NCI-H524 (cell line): Measurements from ENCODE around the gene OTULINL.
"Not testable (repeated sequence)": the region's sequence is repeated elsewhere in the genome, so short reads cannot be mapped to it uniquely, and the experiment has no call there.

Experiments
- DNase-seq, 2 experiments: peaks; one replicate each; lab custom pipeline; 2025; lab: John Stamatoyannopoulos, UW

Gene OTULINL

DNA sequence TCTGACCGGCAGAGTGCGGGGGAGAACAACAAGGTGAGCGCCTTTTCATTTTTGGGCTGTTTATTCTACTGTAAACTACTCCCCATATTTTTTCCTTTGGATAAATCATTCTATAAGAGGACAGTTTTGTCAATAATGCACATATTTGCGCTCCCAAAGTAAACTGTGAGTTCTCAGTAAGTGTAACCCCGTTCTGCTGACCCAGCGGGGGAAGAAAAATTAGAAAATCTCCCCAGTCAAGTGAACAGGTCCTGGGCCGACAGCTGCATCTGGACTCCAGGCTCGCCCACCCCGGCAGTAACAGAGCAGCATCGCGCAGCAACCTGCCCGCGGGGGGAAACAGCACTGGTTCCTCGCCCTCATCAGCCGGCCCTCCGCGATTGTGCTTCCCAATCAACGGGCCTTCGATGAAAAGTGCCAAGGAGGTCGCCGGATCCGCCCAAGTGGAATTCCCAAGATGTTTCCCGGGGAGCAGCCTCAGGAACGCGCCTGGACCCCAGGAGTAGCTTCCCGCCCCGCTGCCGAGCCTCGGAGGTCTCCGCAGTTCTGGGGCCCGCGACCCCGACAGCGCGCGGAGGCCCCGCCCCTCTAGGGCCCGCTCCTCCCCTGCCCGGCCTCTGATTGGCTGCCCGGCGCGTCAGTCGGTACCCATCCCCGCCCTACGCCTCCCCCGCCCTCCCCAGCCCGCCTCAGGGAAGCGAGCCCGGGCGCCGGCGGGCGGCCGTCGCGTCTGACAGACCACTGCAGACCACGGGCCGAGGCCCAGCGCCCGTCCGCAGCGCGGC is at the start of gene OTULINL:
Gene OTULINL, plus strand, starts transcription at position 687 of the 785 bp plus-strand sequence. CDS start 103 bp downstream, outside the sequence.
- peak; percentile 75 to 89 for DNase-seq

DNA sequence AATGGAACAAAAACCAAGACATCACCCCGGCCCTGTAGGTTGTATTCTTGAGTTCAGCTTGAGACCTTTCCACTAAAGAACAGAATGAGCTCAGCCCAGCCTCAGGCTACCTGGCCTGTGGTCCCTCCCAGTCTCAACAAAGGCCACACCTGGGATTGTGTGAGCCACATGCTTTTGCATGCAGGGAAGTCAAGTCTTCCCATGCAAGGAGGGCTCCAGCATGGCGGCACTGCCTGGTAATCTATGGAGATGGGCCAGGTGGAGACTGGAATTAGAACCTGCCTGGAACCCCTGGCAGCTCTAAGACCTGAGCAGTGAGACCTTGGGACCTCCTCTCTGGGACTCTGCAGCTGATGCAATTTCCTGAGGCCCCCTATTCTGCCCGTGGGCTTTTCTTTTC is 49.4 kb upstream of the OTULINL start:
- DNase-seq = no peak

DNA sequence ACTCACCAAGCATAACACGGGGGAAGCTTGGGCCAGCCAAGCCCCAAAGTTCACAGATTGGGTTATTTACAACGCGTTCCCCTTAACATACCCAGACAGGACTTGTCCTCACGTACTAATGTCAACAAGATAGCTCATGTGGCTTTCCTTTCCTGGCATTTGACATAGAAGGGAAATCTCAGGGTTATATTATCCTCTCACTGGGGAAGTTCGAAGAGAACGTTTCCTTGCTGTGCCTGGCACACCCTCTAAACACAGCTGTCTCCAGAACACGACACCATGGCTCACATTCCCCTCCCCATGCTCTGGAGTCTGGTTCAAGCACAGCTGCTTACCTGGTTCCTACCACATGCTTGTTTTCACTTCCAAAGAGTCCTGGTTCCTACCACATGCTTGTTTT is 46.8 kb upstream of the OTULINL start:
- no peak for DNase-seq

- DNase-seq = no peak
Measured at GRCh38 chr5:14545308-14545707, 36.3 kb upstream of the OTULINL start.

GRCh38 chr5:14545862-14546261 is 35.7 kb upstream of the OTULINL start:
- DNase-seq = no peak

- no peak for DNase-seq
Measured at GRCh38 chr5:14547666-14548065, 33.9 kb upstream of the OTULINL start.

DNA sequence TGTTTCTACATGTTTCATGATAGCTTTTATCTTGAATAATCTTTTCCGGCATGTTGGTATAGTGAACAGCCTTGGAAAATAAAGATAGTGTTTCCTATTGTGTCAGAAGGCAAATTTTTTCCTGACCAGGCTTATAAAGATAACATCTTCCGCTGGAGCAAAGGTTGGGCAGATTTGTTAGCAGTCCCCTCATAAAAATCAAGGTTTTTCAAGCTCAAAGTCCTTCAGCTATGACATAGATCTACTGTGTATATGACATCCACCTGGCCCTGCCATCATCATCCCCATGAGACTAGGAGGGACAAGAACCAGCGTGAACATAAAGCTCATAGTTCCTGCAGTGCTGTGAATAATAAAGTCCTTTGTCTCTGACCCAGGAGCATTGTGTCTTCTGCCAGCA is 30.4 kb upstream of the OTULINL start:
- DNase-seq = no peak

- no peak for DNase-seq
Measured at GRCh38 chr5:14552017-14552416, 29.6 kb upstream of the OTULINL start.

DNA sequence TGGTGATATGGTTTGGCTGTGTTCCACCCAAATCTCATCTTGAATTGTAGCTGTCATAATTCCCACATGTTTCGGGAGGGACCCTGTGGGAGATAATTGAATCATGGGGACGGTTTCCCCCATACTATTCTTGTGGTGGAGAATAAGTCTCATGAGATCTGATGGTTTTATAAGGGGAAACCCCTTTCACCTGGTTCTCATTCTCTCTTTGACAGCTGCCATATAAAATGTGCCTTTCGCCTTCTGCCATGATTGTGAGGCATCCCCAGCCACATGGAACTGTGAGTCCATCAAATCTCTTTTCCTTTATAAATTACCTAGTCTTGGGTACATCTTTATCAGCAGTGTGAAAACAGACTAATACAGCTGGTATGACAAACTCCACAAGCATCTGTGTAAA is 27.3 kb upstream of the OTULINL start:
- not testable (repeated sequence) for DNase-seq

DNA sequence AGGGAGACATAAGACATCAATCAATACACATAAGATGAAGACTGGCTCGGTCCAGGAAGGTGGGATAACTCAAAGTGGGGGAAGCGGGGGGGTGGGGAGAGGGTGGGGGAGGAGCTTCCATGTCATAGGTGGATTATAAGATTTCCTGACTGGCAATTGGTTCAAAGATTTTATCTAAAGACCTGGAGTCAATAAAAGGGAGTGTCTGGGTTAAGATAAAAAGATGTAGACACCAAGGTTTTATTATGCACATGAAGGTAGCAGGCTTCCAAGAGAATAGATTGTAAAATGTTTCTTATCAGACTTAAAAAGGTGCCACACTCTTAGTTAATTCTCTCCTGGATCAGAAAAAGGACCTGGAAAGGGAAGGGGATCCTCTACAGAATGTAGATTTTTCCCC is 25.6 kb upstream of the OTULINL start:
- DNase-seq = no peak

- DNase-seq = peak; percentile 80 to 87
Measured at GRCh38 chr5:14557203-14557770, 24.3 kb upstream of the OTULINL start.

DNA sequence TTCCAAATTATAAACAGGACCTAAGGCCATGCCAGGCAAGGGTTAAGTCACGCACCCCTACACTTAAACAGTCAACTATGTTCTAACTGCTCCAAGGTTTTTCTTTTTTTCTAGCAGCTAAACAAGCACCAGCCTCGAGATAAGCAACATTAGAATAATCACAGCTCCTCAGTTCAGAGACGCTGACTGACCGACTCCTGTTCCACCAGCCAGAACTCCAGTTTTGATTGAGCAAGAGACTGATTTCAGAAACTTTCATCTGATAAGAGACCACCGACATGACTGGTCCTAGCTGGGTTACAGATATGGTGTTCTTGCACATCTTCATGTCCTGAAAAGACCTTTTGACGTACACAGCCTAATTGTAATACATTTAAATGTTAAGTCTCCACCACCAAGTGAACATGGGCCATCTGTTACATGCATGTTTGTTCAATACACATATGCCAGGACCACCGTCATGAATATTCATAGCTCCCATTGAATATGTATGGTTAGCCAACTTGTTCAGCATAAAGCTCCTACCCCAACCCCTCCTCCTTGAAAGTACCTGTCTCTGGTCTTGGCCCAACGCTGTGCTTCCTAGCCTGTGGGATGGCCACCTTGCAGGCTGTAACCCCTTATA is 23.7 kb upstream of the OTULINL start:
- DNase-seq = peak; percentile 89 to 95

DNA sequence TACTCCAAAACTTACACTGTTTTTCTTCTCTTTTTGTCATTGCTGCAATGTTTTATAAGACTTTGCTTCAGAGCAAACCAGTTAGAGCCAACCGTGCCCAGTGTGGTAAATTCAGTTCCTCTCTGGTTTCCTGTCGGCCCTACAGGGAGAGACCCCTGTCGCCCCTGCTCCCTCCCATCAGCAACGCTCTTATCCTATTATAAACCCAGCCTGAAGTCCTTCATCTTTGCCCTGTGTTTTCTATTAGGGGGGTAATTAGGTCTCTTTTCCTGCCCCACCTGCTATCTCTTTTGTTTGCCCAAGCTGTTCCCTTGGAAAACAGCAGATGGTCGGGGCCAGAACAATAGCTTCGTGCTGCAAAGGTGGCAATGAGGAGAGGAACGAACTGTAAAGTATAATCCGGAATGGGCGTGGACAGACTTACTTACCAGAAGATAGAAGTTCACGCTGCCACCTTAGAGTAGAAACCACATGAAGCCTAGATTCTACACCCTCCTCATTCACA is 21.4 kb upstream of the OTULINL start:
- peak; percentile 99 to 100 for DNase-seq

GRCh38 chr5:14561741-14562140 is 19.9 kb upstream of the OTULINL start:
- no peak for DNase-seq

- no peak for DNase-seq
Measured at GRCh38 chr5:14568333-14568732, 13.3 kb upstream of the OTULINL start.

DNA sequence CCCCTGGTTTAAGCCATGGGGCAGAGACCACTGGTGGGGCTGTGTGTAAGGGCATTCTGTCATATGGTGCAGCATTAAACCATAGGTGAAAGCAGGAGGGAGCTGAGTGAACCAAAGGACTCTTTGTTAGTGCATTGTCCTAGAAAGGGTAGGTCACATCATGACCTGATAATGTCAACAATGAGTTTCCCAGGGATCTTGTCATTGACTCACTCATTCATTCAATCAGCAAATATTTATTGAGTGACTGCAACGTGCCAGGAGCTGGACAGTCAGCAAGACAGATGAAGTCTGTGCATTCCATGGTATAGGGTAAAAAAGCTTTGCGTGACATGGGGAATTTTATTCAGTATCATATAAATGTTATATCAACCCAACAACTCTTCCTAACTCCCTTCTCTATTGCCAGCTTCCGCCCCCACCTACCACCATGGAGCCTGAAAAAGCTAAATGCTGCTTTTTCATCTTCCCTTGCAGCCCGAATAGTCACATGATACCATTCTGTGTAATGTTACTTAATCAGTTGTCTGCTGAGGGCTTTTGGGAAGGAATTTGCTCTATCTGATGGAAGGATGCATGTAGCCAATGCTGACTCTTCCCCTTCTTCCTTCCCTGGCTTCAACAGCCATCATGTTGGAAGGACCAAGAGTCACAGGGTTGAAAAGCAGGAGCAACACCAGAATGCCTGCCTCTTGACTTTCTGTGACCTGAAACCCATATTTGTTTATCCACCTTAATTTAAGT is 11.5 kb upstream of the OTULINL start:
- DNase-seq = no peak

- DNase-seq = no peak
Measured at GRCh38 chr5:14571901-14572300, 9.7 kb upstream of the OTULINL start.

DNA sequence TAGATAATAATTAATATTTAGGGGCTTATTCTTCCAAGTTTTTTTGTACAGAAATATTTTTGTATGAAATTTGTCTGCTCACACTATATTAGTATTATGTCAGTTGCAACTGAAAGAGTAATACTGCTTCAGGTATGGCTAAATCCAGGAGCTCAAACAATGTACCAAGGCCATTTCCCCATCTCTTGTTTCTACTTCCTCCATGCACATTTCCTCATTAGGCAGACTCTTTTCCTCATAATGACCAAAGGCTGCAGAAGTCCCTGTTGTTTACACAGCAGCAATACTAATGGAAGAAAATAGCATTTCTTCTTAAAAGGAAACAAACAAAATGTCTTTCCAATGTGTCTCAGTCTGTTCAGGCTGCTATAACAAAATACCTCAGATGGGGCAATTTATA is 9.2 kb upstream of the OTULINL start:
- DNase-seq = no peak

DNA sequence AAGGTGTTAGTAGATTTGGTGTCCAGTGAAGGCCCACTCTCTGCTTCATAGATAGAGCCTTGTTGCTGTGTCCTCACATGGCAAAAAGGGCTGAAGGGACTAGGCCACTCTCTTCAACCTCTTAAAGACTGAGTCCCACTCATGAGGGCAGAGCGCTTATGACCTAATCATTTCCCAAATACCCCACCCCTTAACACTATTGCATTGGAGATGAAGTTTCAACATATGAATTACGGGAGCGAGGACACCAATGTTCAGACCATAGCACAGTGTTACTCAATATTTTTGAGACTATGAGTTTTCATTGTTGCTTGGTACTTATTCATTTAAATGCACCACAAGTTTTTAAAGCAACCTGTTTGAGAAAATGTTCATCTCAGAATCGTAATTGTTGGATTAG is 8.8 kb upstream of the OTULINL start:
- DNase-seq = no peak

DNA sequence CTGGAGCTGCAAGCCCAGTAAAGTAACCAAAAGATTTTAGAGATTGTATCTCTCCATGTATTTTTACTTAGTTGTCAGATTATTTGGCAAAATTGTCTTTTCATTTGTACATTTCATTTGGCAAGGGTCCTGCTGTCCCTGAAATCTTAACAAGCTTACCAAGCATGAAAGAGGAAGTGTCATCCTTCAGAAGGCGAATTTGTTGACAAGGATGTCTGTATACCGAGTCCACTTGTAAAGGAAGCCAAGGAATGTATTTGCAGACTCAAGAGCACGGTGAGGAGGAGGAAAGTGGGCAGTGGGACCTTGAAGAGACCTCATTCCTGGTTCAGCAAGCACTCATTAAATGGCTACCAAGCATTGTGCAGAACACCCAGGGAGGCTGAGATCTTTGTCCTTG is 7.5 kb upstream of the OTULINL start:
- DNase-seq = no peak

- DNase-seq = peak; percentile 95 to 98
Measured at GRCh38 chr5:14574891-14575508, 6.6 kb upstream of the OTULINL start.

DNA sequence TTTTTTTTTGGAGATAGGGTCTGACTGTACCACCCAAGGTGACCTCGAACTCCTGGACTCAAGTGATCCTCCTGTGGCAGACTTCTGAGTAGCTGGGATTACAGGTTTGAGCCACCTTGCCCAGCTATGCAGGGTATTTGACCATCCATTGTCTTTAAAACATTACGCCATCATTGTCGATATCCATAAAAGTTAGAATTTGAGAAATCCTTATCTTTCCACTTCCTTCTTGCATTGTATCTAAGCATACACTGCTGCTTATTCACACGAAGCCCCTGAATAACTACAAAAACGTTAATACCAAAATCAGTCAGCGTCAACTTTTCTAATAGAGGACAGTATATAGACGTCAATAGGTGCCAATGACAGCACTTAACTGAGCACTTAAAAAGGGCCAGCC is 5.4 kb upstream of the OTULINL start:
- no peak for DNase-seq
